ENCODE data around the gene ITPKB.
A peak's percentile ranks its signal among the peaks of the same experiment; 100 is the strongest.
"Not testable (repeated sequence)": the region's sequence is repeated elsewhere in the genome, so short reads cannot be mapped to it uniquely, and the experiment has no call there.

Gene ITPKB

DNA sequence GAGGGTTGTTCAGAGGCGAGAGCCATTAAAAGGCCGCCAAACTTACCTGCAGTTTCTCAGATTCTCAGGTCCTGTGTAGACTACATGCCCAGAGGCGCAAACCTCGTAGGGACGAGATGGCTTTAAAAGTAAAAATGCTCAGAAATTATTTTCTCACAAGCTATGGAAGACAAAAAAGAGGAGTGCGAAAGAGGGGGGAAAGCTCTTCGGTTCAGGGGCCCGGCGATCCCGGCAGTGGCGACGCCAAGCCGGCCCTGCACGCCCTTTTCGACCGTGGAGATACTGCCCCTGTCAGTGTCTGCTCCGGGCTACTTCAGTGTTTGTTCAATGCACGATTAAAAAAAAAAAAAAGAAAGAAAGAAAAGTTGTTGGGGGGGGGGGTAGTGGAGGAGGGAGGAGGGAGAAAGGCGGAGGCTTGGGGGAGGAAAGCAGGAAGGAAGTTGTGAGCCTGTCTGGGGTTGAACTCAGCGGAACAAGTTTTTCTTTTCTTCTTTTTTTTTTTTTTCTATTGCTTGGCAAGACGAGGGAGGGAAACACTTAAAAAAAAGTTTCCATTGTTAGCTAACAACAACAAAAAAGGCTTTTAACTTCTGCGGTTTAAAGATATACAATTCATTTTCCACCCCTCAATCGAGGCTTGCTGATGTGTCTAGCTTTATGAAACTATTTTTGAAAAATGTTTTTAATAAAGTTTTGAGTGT, at the start of gene ITPKB:
Gene ITPKB, minus strand, starts transcription at position 288 of the 701 bp plus-strand sequence. CDS start 1,824 bp downstream, outside the sequence.
- DNase-seq, result peak; percentile 85 to 87

DNA sequence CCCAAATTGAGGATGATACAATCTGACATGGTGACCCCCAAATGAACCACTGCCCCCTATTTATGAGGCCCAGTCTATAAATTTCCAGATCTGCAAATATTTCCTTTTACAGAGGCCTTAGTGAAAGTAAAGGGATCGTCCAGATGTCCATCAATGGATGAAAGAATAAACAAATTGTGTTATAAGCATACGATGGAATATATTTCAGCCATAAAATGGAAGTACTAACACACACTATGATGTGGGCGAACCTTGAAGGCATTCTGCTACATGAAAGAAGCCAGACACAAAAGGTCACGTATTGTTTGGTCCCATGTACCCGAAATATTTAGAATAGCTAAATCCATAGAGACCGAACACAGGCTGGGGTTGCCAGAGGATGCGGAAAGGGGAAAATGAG, 48.6 kb upstream of the ITPKB start:
- DNase-seq, result no peak

DNA sequence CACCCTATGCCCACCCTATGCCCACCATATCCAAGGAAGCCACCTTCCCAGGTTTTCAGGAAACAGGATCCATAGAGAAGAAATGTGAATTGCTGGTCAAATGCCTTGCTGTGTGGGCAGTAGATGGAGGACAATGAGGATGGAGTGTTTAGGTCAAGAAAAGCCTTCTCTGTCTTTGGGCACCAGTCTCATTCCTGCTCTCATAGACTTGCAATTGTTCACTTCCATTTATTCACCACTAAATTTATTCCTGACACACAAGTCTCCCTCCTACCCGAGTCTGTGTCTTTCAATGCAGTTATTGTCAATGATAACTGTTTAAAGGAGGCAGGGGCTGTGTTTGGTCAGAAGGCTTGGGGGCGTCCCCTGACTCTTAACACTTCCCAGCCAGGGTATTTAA, 48.0 kb upstream of the ITPKB start:
- DNase-seq, result no peak

GRCh38 chr1:226786550-226786949, 47.5 kb upstream of the ITPKB start:
- no peak for DNase-seq

GRCh38 chr1:226785805-226786204, 46.7 kb upstream of the ITPKB start:
- DNase-seq, result no peak

- no peak for DNase-seq
Observed at GRCh38 chr1:226784081-226785049, 45.3 kb upstream of the ITPKB start.

GRCh38 chr1:226782845-226783601, 43.9 kb upstream of the ITPKB start:
- DNase-seq, result no peak

- no peak for DNase-seq
Observed at GRCh38 chr1:226781937-226782609, 43.0 kb upstream of the ITPKB start.

- DNase-seq, result no peak
Observed at GRCh38 chr1:226779561-226779960, 40.5 kb upstream of the ITPKB start.

DNA sequence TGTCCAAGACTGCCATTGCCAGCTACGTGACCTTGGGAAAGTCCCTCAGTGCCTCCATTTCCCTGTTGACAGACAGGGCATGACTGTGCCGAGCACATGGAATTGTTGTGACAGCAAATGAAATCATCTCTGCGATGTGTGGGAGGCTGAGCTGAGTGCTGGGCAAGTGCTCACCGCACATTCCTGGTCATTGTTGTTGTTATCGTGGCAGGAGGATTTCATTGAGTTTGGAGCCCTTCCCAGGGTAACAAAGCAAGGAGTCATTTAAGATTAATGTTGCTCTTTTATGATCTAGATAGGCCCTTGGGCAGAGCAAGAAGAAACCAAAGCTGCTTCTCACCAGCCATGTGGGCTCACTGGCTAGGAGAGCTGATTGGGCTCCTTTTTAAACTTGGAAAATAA, 39.6 kb upstream of the ITPKB start:
- no peak for DNase-seq

- no peak for DNase-seq
Observed at GRCh38 chr1:226776975-226777374, 37.9 kb upstream of the ITPKB start.

- DNase-seq, result no peak
Observed at GRCh38 chr1:226776066-226776465, 37.0 kb upstream of the ITPKB start.

GRCh38 chr1:226772446-226773139, 33.5 kb upstream of the ITPKB start:
- DNase-seq, result no peak

GRCh38 chr1:226767170-226767569, 28.1 kb upstream of the ITPKB start:
- DNase-seq, result not testable (repeated sequence)

GRCh38 chr1:226766565-226766964, 27.5 kb upstream of the ITPKB start:
- no peak for DNase-seq

DNA sequence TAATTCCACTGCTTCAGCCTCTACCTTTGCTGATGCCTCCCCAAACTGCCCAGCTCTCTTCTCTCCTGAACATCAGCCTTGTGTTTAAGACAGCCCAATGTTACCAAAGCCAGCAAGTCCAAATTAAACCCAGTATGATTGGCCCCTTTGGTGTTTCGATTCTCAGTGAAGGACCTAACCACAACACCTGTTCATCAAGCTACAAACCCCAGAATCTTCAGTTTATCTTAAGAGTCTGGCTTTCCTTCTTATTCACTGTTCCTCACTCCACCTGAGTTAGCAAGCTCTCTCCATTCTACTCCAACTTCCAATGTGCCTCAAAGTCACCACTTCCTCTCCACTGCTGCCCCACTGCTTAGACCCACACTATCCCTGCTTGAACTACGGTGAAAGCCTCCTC, 25.5 kb upstream of the ITPKB start:
- DNase-seq, result no peak

GRCh38 chr1:226763905-226764264, 24.8 kb upstream of the ITPKB start:
- no peak for DNase-seq

DNA sequence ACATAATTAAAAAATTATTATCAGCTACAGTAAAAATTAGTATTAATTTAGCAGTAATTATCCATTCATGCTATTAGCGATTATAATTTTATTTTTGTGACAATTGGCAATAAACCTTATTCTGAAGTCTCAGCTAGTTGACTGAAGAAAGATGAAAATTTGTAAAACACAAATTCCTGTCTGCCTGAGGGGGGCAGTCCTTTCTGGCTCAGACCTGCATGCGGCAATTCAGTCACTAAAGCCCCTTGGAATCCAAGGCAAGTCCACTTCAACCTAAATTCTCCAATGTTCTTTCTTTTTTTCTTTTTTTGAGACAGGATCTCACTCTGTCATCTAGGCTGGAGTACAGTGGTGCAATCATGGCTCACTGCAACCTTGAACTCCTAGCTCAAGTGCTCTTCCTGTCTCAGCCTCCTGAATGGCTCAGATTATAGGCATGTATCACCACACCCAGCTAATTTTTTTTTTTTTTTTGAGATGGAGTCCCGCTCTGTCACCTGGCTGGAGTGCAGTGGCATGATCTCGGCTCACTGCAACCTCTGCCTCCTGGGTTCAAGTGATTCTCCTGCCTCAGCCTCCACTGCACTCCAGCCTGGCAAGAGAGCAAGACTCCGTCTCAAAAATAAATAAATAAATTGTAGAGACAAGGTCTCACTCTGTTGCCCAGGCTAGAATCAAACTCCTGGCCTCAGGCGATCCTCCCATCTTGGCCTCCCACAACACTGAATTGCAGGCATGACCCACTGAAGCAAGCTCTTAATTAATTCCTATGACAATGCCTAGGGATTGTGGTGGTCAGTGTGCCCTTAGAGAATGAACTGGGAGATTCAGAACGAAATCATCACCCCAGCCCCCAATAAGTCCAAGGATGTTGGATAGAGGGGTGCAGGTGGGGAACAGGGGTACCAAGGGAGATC, 24.2 kb upstream of the ITPKB start:
- DNase-seq, result no peak

DNA sequence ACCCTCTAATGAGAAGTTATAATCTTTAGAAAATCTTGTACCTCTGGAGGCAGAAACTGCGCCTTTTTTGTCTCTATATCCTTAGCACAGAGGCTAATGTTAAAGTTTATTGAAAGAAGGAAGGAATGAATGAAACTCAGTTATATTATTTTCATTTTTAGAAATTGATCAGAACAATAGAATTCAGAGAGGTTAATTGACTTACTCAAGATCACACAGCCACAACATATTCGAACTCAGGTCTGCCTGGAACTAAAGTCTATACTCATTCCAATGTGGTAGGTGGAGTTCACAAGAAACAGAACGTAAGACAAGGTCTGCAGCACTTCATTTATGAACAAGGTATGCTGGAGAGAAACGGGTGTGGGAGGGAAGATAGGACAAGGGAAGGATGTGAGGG, 23.0 kb upstream of the ITPKB start:
- DNase-seq, result no peak

GRCh38 chr1:226761322-226761721, 22.2 kb upstream of the ITPKB start:
- no peak for DNase-seq

Data from CD4-positive, alpha-beta T cell treated with Interferon alpha-2 for 1 hour (primary cell).